HPDE6-E6E7 (cell line): Measurements from ENCODE around the gene MPC1L.

Experiments
- DNase-seq: peaks from one replicate; pipeline ENCODE4 v3.0.0; 2011; ENCODE audit warnings: missing footprints; ENCODE audit errors: extremely low spot score

MPC1L gene

GRCh38 chrX:40628506-40628905, 5.3 kb downstream of the MPC1L start:
- no peak for DNase-seq

- no peak for DNase-seq
Observed at GRCh38 chrX:40632199-40632598, 9.0 kb downstream of the MPC1L start.

GRCh38 chrX:40637687-40638086, 14.5 kb downstream of the MPC1L start:
- no peak for DNase-seq

GRCh38 chrX:40644176-40644575, 20.9 kb downstream of the MPC1L start:
- no peak for DNase-seq

- peak; percentile 31 for DNase-seq
Observed at GRCh38 chrX:40644821-40645358, 21.7 kb downstream of the MPC1L start.

- DNase-seq: no peak
Observed at GRCh38 chrX:40646489-40647306, 23.5 kb downstream of the MPC1L start.

- peak; percentile 75 for DNase-seq
Observed at GRCh38 chrX:40647307-40648197, 24.3 kb downstream of the MPC1L start, which contains the start of gene CXorf38. Gene CXorf38, minus strand, starts transcription at chrX:40647561. Its CDS starts 41 bp downstream, at chrX:40647520.

- DNase-seq: no peak
Observed at GRCh38 chrX:40651620-40652223, 28.5 kb downstream of the MPC1L start.

- DNase-seq: no peak
Observed at GRCh38 chrX:40652664-40653063, 29.4 kb downstream of the MPC1L start.

GRCh38 chrX:40653535-40653934, 30.3 kb downstream of the MPC1L start:
- DNase-seq: no peak

GRCh38 chrX:40660381-40660780, 37.2 kb downstream of the MPC1L start:
- DNase-seq: no peak

- DNase-seq: no peak
Observed at GRCh38 chrX:40661489-40661888, 38.3 kb downstream of the MPC1L start.

GRCh38 chrX:40663078-40663740, 40.0 kb downstream of the MPC1L start:
- no peak for DNase-seq

GRCh38 chrX:40663880-40664630, 40.8 kb downstream of the MPC1L start:
- no peak for DNase-seq

GRCh38 chrX:40671126-40671525, 47.9 kb downstream of the MPC1L start:
- no peak for DNase-seq
